H1 (cell line): ENCODE data around the gene RAP2B.

Experiments
- EP300 ChIP-seq, 2 experiments: IDR thresholded peaks; 1 replicate in 1 of 2; 2 replicates in 1 of 2; pipeline ENCODE4 v1.6.1; 2011 to 2012; ENCODE audit warnings: low read depth in 2 of 2, low read length in 2 of 2, mild to moderate bottlenecking in 2 of 2, borderline replicate concordance in 1 of 2, inconsistent platforms in 1 of 2, moderate library complexity in 1 of 2
- KDM1A ChIP-seq: fragments of 200-600, 300-600 bp; sonication (generic); IDR thresholded peaks from 2 replicates; pipeline ENCODE4 v1.7.1; 2016; ENCODE audit warnings: mild to moderate bottlenecking, low read length, borderline replicate concordance
- POLR2AphosphoS5 ChIP-seq: IDR thresholded peaks from 2 replicates; pipeline ENCODE4 v1.6.1; 2011; ENCODE audit warnings: low read depth, low read length
- TAF1 ChIP-seq: IDR thresholded peaks from 2 replicates; pipeline ENCODE4 v1.6.1; 2011; ENCODE audit warnings: mild to moderate bottlenecking, low read depth, low read length
- TF ChIP-seq, protein P1 (sequence below), 3 experiments: IDR thresholded peaks; 1 replicate in 2 of 3; 2 replicates in 1 of 3; pipeline versions ENCODE4 v1.5.1 to v1.6.1; 2011; ENCODE audit warnings: low read length in 3 of 3, mild to moderate bottlenecking in 3 of 3, inconsistent platforms in 2 of 3, low read depth in 1 of 3, moderate library complexity in 1 of 3; ENCODE audit not compliant: insufficient read depth in 1 of 3; ENCODE audit errors: control extremely low read depth in 1 of 3

DNA sequence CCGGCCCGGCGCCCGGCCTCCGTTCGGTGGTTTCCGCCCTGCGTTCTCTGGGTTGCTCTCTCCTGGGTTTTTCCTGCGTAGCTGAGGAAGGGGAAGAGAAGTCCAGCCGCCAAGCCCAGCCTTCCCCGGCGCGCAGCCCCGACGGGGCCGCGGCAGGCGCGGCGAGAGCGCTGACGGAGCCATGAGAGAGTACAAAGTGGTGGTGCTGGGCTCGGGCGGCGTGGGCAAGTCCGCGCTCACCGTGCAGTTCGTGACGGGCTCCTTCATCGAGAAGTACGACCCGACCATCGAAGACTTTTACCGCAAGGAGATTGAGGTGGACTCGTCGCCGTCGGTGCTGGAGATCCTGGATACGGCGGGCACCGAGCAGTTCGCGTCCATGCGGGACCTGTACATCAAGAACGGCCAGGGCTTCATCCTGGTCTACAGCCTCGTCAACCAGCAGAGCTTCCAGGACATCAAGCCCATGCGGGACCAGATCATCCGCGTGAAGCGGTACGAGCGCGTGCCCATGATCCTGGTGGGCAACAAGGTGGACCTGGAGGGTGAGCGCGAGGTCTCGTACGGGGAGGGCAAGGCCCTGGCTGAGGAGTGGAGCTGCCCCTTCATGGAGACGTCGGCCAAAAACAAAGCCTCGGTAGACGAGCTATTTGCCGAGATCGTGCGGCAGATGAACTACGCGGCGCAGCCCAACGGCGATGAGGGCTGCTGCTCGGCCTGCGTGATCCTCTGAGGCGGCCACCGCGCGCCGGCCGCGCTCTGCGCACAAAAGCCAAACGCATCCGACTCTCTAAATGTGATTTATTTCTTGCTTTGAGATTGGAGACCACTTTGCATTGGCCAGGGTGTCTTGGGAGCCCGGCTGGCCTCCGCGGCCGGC is 727 bp downstream of the RAP2B start:
- no peak; the same call in 1 of the 2 replicates for TF ChIP-seq TAF1
- no peak for TF ChIP-seq EP300 (IDR thresholded peaks at IDR 0.05; ENCODE audit: borderline replicate concordance in 1 of 2, low read depth in 2 of 2, low read length in 2 of 2)
- no peak for TF ChIP-seq KDM1A
- TF ChIP-seq, protein P1, sequence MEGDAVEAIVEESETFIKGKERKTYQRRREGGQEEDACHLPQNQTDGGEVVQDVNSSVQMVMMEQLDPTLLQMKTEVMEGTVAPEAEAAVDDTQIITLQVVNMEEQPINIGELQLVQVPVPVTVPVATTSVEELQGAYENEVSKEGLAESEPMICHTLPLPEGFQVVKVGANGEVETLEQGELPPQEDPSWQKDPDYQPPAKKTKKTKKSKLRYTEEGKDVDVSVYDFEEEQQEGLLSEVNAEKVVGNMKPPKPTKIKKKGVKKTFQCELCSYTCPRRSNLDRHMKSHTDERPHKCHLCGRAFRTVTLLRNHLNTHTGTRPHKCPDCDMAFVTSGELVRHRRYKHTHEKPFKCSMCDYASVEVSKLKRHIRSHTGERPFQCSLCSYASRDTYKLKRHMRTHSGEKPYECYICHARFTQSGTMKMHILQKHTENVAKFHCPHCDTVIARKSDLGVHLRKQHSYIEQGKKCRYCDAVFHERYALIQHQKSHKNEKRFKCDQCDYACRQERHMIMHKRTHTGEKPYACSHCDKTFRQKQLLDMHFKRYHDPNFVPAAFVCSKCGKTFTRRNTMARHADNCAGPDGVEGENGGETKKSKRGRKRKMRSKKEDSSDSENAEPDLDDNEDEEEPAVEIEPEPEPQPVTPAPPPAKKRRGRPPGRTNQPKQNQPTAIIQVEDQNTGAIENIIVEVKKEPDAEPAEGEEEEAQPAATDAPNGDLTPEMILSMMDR (IDR thresholded peaks at IDR 0.05; ENCODE audit: control extremely low read depth in 1 of 3, insufficient read depth in 1 of 3, low read depth in 1 of 3, low read length in 3 of 3): no peak
- no peak for TF ChIP-seq POLR2AphosphoS5
